ENCODE results near the gene TTL.
"Not testable (repeated sequence)": the region's sequence is repeated elsewhere in the genome, so short reads cannot be mapped to it uniquely, and the experiment has no call there.

Gene TTL

DNA sequence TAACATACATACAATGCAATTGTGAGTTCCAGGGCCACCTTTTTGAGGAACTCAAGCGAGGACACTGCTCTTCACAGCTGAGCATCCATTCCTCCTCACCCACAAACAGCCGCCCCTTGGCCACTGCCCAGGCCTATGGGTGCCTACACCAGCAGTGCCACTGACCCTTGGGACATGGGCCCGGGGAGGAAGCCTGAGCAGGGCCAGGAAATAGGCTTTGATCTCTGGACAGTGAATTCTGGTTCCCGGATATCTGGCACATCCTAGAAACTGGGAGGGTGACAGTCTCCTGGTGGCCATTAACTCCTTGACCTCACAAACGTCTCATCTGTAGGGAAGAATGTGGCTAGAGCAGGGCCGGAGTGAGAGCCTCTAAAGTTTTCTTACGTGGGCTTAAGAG is 5.5 kb upstream of the TTL start:
- DNase-seq: no peak

- peak in 3 of 5 experiments; percentile 4 to 30 (median 19) for DNase-seq
Observed at GRCh38 chr2:112480530-112481049, 1.4 kb upstream of the TTL start.

GRCh38 chr2:112481050-112481527 is 867 bp upstream of the TTL start:
- DNase-seq: peak; percentile 60 to 88 (median 76)

DNA sequence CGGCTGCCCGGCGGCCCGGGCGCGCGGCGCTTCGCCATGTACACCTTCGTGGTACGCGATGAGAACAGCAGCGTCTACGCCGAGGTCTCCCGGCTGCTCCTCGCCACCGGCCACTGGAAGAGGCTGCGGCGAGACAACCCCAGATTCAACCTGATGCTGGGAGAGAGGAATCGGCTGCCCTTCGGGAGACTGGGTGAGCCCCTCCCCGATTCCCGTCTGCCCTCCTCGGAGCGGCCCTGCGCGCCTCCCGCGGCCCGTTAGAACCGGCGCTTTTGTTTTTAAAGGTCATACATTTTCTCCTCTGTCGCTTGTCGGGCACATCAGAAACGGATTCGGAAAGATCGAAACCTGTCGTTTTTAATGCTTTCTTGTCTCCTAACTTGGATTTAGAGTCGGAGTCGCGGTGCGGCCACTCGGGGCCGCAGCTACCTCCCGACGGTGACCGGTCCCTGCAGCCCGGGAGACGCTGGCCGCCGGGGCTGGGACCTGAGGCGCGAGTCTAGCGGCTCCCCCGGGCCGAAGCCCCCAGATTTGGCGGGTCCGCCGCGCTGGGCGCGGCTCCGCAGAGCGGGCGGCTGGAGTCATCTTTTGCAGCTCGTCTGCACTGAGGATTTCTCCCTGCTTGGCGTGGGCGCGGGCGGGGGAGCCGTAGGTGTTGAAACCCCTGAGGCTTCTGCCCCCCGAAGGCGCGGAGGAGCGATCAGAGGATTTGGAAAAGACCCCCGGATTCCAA is 519 bp downstream of the TTL start:
- peak in 2 of 5 experiments; percentile 8 to 29 for DNase-seq

- DNase-seq: peak in 1 of 5 experiments; percentile 37
Observed at GRCh38 chr2:112483042-112483473, 1.1 kb downstream of the TTL start.

- no peak for DNase-seq
Observed at GRCh38 chr2:112483831-112484230, 1.9 kb downstream of the TTL start.

DNA sequence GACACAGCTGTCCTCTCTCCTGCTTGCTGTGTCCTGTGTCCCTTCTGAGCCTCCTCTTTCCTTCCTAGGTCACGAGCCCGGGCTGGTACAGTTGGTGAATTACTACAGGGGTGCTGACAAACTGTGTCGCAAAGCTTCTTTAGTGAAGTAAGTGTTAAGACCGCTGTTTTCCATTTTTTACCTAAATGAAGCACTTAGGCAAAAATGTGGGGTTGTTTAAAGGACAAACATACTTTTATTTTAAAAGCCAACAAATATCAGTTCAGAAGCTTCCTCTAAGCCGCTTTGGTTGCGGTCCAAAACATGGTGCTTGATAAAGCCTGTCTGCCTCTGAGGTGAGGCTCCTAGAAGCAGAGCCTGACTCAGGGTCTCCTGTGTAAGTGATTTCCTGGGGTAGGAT is 3.9 kb downstream of the TTL start:
- no peak for DNase-seq

- no peak for DNase-seq
Observed at GRCh38 chr2:112486895-112487294, 4.9 kb downstream of the TTL start.

DNA sequence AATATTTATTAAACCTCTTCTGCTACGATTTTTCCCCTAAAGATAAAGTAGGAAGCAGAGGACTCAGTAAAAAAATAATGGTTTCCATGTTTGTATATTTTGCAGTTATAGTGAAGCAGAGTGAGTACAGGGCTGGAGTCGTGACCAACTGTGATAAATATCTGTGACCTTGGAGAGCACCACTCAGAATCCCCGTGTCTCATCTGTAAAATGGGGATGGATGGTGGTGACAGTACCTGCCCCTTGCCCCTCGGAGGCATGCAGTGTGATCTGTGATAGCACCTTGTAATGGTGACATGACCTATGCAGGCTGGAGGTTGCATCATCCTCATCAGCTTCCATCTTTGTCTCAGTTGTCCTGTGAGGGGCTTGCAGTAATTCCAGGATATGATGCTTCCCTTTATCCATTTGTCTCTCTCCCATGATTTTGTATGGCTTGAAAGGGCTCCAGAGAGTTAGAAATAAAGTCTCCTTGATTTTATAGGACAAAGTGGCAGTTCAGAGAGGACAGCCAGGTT is 5.5 kb downstream of the TTL start:
- DNase-seq: no peak

DNA sequence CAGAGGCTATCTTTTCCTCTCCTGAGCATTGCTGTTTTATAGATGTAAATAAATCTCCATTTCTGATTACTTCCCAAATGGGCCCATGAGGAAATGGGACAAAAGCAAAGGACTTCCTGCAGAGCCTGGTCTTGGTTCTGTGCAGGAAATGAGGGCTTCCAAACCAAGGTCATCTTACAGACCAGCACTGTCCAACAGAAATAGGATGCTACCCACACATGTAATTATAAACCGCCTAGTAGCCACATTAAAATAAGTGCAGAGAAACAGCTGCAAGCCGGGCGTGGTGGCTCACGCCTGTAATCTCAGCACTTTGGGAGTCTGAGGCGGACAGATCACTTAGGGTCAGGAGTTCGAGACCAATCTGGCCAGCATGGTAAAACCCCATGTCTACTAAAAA is 6.2 kb downstream of the TTL start:
- no peak for DNase-seq

DNA sequence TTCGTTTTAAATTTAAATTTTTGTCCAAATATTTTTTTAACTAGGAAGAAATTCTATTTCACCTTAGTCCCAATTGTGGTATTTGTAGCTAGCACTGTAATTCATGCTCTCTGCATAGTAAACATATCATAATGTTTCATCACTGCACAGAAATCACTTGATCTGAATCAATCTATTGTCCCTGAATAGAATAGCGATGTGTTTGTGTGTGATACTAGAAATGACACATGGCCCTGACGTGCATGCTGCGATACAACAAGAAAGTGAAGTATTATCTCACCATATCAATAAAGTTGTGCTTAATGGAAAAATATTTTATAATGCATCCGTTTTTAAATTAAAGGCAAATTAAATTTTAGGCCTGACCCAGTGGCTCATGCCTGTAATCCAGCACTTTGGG is 10.0 kb downstream of the TTL start:
- no peak for DNase-seq

- no peak for DNase-seq
Observed at GRCh38 chr2:112493048-112493447, 11.1 kb downstream of the TTL start.

DNA sequence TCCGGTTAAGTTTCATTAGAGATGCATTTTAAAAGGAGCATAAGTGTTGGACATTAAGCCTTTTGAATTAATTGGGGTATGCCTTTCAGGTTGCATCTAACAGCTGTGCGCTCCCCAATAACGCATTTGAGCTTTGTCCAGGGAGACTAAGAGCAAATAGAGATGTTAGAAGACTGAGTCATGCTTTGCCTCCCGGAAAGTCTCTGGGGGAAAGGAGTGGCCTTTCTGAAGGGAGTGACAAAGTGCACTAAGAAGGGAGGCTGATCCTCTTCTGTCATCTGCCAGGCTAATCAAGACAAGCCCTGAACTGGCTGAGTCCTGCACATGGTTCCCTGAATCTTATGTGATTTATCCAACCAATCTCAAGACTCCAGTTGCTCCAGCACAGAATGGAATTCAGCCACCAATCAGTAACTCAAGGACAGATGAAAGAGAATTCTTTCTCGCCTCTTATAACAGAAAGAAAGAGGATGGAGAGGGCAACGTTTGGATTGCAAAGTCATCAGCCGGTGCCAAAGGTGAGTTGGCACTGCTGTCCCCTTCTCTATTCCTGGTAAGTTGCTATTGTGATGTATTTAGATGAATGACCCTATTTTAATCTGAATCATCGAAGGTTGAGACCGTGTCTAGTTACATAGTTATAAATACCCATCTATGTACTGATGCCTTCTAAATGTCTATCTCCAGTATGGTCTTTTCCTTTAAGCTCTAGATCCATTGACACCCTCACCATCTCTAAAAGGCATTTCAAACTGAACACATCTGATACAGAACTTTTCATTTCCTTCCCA is 12.1 kb downstream of the TTL start:
- DNase-seq: no peak

- no peak for DNase-seq
Observed at GRCh38 chr2:112494828-112495227, 12.9 kb downstream of the TTL start.

DNA sequence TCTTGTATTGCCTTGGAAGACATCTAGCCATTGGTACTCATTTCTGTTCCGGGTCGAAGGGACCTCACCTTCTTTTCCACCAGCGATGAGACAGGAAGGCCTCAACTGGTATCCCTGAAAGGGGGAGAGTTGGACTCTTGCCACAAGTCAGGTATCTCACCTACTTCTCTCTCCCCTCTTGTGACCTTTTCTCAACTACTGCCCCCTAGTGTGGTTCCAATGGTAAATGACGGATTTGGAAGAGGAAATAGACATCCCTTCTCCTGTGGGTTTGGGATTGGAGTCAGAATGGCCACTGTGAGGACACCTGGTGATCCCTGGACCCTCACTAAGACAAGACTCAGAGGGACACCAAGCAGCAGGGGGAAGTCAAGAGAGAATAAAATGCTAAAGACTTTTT is 13.9 kb downstream of the TTL start:
- not testable (repeated sequence) for DNase-seq

DNA sequence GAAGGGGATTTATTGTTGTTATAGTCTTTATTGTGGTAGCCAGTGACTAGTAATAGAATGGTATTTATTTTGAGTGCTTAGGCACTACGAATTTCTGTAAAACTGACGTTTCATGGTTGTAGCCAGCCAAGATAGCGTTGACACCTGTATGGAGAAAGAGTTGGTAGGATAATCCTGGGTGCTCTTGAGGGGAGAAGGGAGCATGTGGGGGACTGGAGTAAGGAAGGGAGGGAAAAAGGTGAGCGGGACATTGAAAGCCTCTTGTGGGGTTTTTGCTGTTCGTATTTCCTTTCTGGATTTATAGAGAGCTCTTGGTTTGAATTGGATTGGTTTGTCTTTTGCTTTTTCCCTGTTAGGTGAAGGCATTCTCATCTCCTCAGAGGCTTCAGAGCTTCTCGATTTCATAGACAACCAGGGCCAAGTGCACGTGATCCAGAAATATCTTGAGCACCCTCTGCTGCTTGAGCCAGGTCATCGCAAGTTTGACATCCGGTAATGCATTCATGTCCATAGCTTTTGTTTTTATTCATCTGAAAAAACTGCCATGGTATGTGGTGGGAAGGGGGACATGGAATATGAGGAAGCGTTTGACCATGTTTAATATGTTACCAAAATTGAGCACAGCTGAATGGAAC is 19.0 kb downstream of the TTL start:
- DNase-seq: peak in 3 of 5 experiments; percentile 5 to 65 (median 21)

- not testable (repeated sequence) for DNase-seq
Observed at GRCh38 chr2:112509239-112509998, 27.5 kb downstream of the TTL start.

DNA sequence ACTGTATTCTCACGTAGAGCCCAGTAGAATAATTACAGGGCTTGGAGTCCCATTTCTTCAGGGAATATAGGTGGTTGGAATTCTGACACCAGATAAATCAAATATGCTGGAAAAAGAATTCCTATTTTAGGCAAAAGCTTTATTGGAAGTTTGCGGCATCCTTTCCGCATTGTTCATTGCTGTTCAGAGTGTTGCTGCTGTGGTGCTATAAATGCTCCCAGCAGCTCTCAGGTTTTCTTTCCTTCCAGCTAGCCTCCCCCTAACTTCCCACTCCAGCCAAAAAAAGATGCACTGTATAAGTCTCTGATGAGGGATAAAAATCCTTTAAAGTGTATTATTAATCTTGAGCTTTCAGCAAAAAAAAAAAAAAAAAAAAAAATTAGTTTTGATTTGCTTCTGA is 34.8 kb downstream of the TTL start:
- DNase-seq: no peak

DNA sequence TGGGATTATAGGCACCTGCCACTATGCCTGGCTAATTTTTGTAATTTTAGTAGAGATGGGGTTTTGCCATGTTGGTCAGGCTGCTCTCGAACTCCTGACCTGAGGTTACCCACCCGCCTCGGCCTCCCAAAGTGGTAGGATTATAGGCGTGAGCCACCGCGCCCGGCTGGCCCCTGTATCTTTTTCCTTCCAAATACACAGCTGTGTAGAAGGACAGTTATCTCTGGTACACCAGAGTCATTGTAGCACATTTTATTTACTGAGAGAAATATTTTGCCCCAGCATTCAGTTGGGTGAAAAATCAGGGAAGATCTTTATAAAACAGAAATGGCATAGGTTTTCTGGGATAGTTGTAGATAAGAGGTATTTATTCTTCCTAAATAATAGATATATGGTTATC is 36.9 kb downstream of the TTL start:
- DNase-seq: no peak

- DNase-seq: no peak
Observed at GRCh38 chr2:112519506-112519905, 37.5 kb downstream of the TTL start.

GRCh38 chr2:112520234-112520783 is 38.4 kb downstream of the TTL start:
- DNase-seq: no peak

DNA sequence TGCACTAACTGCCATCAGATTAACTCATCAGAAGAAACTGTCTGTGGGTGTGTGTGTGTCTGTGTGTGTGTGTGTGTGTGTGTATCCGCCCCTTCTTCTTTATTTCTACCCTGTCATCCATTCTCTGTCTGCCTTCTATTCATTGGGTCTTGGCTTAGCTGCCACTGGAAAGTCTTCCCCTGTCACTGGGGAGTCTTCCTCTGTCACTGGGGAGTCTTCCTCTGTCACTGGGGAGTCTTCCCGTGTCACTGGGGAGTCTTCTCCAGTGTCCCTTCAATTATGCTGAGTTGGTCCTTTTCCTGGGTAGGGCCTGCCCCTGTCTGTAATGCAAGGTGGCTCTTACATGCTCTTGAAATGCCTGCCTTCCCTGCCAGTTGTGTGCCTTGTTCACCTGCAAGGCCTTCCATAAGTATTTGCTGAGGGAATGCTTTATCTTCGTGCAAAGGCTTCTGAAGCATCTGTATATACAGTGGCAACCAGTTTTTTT is 41.4 kb downstream of the TTL start:
- peak in 1 of 5 experiments; percentile 18 for DNase-seq

All from T-helper 2 cell (primary cell).